CD4-positive, alpha-beta memory T cell (primary cell): Measurements from ENCODE around the gene GALNT5. TPM values are rescaled to one million over a fixed set of nuclear protein-coding genes. Genes with fewer than 3 reads are reported as not detected.

ENCODE experiments used
- CTCF ChIA-PET: fragments of 350-600 bp; sonication (Branson Sonifier 250); formaldehyde crosslinking; loops from one replicate; lab custom pipeline; 2021; ENCODE audit warnings: inconsistent platforms; ENCODE audit not compliant: partially characterized antibody; lab: Charles Lee
- POLR2A ChIA-PET: fragments of 350-600 bp; sonication (Branson Sonifier 250); formaldehyde crosslinking; loops from one replicate; lab custom pipeline; 2021; ENCODE audit not compliant: partially characterized antibody; lab: Charles Lee
- DNase-seq, 5 donors: peaks; one replicate each; pipeline versions ENCODE4 v3.0.0 to v3.0.0-alpha.2; 2020 to 2022; ENCODE audit warnings: mixed read lengths in 1 of 5
- H3K27ac ChIP-seq: one replicate; pipeline ENCODE4 v1.7.0; 2013; ENCODE audit warnings: low read depth, low read length
- H3K27me3 ChIP-seq: 2 replicates; pipeline ENCODE4 v1.7.0; 2013; ENCODE audit warnings: mild to moderate bottlenecking, low read length, moderate library complexity; ENCODE audit not compliant: insufficient read depth
- H3K36me3 ChIP-seq: 2 replicates; pipeline ENCODE4 v1.7.0; 2013; ENCODE audit warnings: mild to moderate bottlenecking, low read length, moderate library complexity; ENCODE audit not compliant: insufficient read depth
- H3K4me1 ChIP-seq: 2 replicates; pipeline ENCODE4 v1.7.0; 2013; ENCODE audit warnings: mild to moderate bottlenecking, low read length, moderate library complexity; ENCODE audit not compliant: insufficient read depth
- H3K4me3 ChIP-seq, 2 donors: one replicate each; pipeline ENCODE4 v1.7.0; 2013; ENCODE audit warnings: low read length in 2 of 2, mild to moderate bottlenecking in 1 of 2
- H3K9me3 ChIP-seq, 2 donors: one replicate each; pipeline ENCODE4 v1.7.0; 2013; ENCODE audit warnings: low read length in 2 of 2, control low read depth in 1 of 2; ENCODE audit not compliant: control insufficient read depth in 1 of 2
- H3K27ac Mint-ChIP-seq, 7 donors: one replicate each; pipeline ENCODE4 v1.8.0; 2020 to 2021; ENCODE audit warnings: mixed read lengths in 7 of 7, mild to moderate bottlenecking in 6 of 7, inconsistent platforms in 3 of 7, moderate library complexity in 3 of 7
- H3K27me3 Mint-ChIP-seq, 2 donors: one replicate each; pipeline ENCODE4 v1.8.0; 2020 to 2021; ENCODE audit warnings: mixed read lengths in 2 of 2
- H3K36me3 Mint-ChIP-seq, 2 donors: one replicate each; pipeline ENCODE4 v1.8.0; 2020 to 2021; ENCODE audit warnings: mixed read lengths in 2 of 2, inconsistent platforms in 1 of 2, mild to moderate bottlenecking in 1 of 2
- H3K4me1 Mint-ChIP-seq, 4 donors: one replicate each; pipeline ENCODE4 v1.8.0; 2020 to 2021; ENCODE audit warnings: mixed read lengths in 4 of 4, mild to moderate bottlenecking in 1 of 4
- H3K4me3 Mint-ChIP-seq, 8 donors: one replicate each; pipeline ENCODE4 v1.8.0; 2020 to 2021; ENCODE audit warnings: mixed read lengths in 8 of 8, mild to moderate bottlenecking in 7 of 8, moderate library complexity in 6 of 8, inconsistent platforms in 3 of 8
- H3K9me3 Mint-ChIP-seq, 8 donors: one replicate each; pipeline ENCODE4 v1.8.0; 2020 to 2021; ENCODE audit warnings: mixed read lengths in 8 of 8, mild to moderate bottlenecking in 5 of 8, inconsistent platforms in 3 of 8, moderate library complexity in 1 of 8
- intact Hi-C: fragments of 100-400 bp; cut with micrococcal nuclease; formaldehyde crosslinking; loops from one replicate; pipeline ENCODE4 v1.15.1; 2023
- polyA plus RNA-seq, 2 donors: library from polyadenylated mRNA; unstranded; fragments of 300-500 nt; fragmentation: Illumina TruSeq; gene quantifications; one replicate each; pipeline ENCODE4 v1.2.3, GENCODE V29; 2021
- total RNA-seq, 2 experiments: library from RNA; stranded (reverse); gene quantifications; one replicate each; pipeline ENCODE4 v1.2.3, GENCODE V29; 2021

Gene GALNT5
- total and polyA plus RNA-seq, 4 experiments from 2014 or later, result not detected

DNA sequence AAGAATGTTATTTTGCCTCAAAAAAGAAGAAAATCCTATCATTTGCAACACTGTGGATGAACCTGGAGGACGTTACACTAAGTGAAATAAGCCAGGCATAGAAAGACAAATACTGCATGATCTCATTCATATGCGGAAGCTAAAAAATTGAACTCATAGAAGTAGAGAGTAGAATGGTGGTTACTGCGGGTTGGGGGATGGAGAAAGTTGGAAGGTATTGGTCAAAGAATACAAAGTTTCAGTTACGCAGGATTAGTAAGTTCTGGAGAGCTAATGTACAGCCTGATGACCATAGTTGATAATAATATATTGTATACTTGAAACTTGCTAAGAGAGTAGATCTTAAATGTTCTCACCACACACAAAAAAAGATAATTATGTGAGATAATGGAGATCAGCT, 5.0 kb upstream of the GALNT5 start:
- Histone ChIP-seq H3K9me3 (no peaks in the 10 kb centered on the region), H3K36me3 (no peaks in the 10 kb centered on the region), H3K4me1 (no peaks in the 10 kb centered on the region), H3K27ac (no peak overlapping the region), H3K27me3 (no peaks in the 10 kb centered on the region), H3K4me3 (no peak overlapping the region)
- no peaks in the 10 kb centered on the region for H3K9me3 Mint-ChIP-seq
- H3K4me1 Mint-ChIP-seq, result peaks cover 0 to 2% (median 0%) of the 10 kb centered on the region in 4 donors
- POLR2A ChIA-PET, result no interaction called here
- no peak overlapping the region for H3K27ac Mint-ChIP-seq
- CTCF ChIA-PET, result no interaction called here
- H3K36me3 Mint-ChIP-seq, result no peaks in the 10 kb centered on the region
- DNase-seq, result no peak
- H3K27me3 Mint-ChIP-seq, result peaks cover 0 to 5% of the 10 kb centered on the region in 2 donors
- no peak overlapping the region for H3K4me3 Mint-ChIP-seq
- intact Hi-C loops, result no loop called here

DNA sequence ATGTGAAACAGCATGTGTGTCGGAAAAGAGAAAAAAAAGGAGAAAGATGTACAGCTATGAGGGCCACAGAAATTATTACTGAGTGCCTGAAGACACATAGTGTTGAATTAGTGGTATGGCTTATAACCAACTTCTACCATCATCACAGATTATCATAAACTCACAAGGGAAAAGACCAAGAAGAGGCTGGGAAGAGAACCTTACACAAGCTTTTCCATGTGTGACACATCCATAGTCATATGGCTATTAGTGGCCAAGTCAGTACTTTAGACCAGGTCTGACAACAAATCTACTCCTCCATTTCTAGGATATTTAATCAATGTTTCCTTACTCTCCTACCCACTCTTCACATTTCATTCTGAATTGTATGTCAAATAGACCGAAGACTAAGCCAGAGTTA, 3.5 kb upstream of the GALNT5 start:
- POLR2A ChIA-PET, result no interaction called here
- no peaks in the 10 kb centered on the region for H3K27me3 ChIP-seq
- H3K27ac ChIP-seq, result no peak overlapping the region
- no peak for DNase-seq
- Mint-ChIP-seq H3K4me3 (no peak overlapping the region), H3K4me1 (peaks cover 0 to 2% (median 0%) of the 10 kb centered on the region in 4 donors), H3K27me3 (peaks cover 0 to 5% of the 10 kb centered on the region in 2 donors), H3K27ac (no peak overlapping the region), H3K9me3 (no peaks in the 10 kb centered on the region), H3K36me3 (no peaks in the 10 kb centered on the region)
- CTCF ChIA-PET, result no interaction called here
- intact Hi-C loops, result no loop called here
- no peaks in the 10 kb centered on the region for H3K9me3 ChIP-seq
- H3K4me3 ChIP-seq, result no peak overlapping the region
- no peaks in the 10 kb centered on the region for H3K36me3 ChIP-seq
- no peaks in the 10 kb centered on the region for H3K4me1 ChIP-seq

DNA sequence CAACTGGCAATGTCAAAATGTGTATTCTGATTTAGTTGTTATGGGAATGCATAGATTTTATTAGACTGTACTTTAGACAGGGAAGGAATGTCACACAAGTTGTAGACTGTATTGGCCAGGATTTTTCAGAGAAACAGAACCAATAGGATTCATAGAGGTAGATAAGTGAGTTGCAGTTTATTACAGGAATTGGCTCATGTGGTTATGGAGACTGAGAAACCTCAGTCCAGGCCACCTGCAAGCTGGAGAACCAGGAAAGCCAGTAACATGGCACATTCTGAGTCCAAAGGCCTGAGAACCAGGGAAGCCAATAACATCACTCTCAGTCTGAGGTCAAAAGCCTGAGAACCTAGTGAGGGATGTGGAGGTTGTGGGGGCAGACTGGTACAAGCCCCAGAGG, 1.8 kb upstream of the GALNT5 start:
- intact Hi-C loops, result no loop called here
- CTCF ChIA-PET, result no interaction called here
- POLR2A ChIA-PET, result no interaction called here

DNA sequence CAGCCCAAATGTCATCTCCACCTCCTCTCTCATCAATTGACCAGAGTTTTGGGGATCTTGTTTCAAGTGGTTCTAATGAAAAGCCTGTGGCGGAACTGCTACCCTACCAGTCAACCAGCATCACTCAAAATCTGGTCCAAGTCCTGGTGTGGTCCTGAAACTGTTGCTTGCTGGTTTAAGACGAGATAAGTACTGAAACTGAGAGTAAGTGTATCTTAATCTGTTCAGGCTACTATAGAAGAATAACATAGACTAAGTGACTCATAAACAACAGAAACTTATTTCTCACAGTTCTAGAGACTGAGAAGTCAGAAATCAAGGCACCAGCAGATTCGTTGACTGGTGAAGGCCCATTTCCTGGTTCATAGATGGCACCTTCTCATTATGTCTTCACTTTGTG, 879 bp upstream of the GALNT5 start:
- Histone ChIP-seq H3K36me3 (no peaks in the 10 kb centered on the region), H3K4me3 (no peak overlapping the region), H3K27me3 (no peaks in the 10 kb centered on the region), H3K27ac (no peak overlapping the region), H3K9me3 (no peaks in the 10 kb centered on the region), H3K4me1 (no peaks in the 10 kb centered on the region)
- H3K4me3 Mint-ChIP-seq, result no peak overlapping the region
- POLR2A ChIA-PET, result no interaction called here
- no peaks in the 10 kb centered on the region for H3K9me3 Mint-ChIP-seq
- H3K4me1 Mint-ChIP-seq, result peaks cover 7 to 13% (median 9%) of the 10 kb centered on the region in 4 donors
- peaks cover 0 to 3% of the 10 kb centered on the region in 2 donors for H3K27me3 Mint-ChIP-seq
- CTCF ChIA-PET, result no interaction called here
- DNase-seq, result no peak
- no peak overlapping the region for H3K27ac Mint-ChIP-seq
- intact Hi-C loops, result no loop called here
- H3K36me3 Mint-ChIP-seq, result no peaks in the 10 kb centered on the region

More for the DNA sequence above, 1.8 kb upstream of the GALNT5 start:
- no peaks in the 10 kb centered on the region for H3K36me3 ChIP-seq
- peaks cover 1 to 5% (median 4%) of the 10 kb centered on the region in 4 donors for H3K4me1 Mint-ChIP-seq
- H3K9me3 Mint-ChIP-seq, result no peaks in the 10 kb centered on the region
- DNase-seq, result no peak
- no peaks in the 10 kb centered on the region for H3K9me3 ChIP-seq
- no peaks in the 10 kb centered on the region for H3K36me3 Mint-ChIP-seq
- H3K27me3 ChIP-seq, result no peaks in the 10 kb centered on the region
- no peak overlapping the region for H3K4me3 ChIP-seq
- peaks cover 0 to 4% of the 10 kb centered on the region in 2 donors for H3K27me3 Mint-ChIP-seq
- no peak overlapping the region for H3K27ac Mint-ChIP-seq
- no peak overlapping the region for H3K4me3 Mint-ChIP-seq
- no peaks in the 10 kb centered on the region for H3K4me1 ChIP-seq
- H3K27ac ChIP-seq, result no peak overlapping the region

- Mint-ChIP-seq H3K4me3 (no peak overlapping the region), H3K36me3 (no peaks in the 10 kb centered on the region), H3K27ac (no peak overlapping the region), H3K27me3 (no peaks in the 10 kb centered on the region), H3K9me3 (no peaks in the 10 kb centered on the region), H3K4me1 (peaks cover 7 to 13% (median 9%) of the 10 kb centered on the region in 4 donors)
- no peak for DNase-seq
- CTCF ChIA-PET, result no interaction called here
- Histone ChIP-seq H3K4me1 (no peaks in the 10 kb centered on the region), H3K27ac (no peak overlapping the region), H3K9me3 (no peaks in the 10 kb centered on the region), H3K27me3 (no peaks in the 10 kb centered on the region), H3K4me3 (no peak overlapping the region), H3K36me3 (no peaks in the 10 kb centered on the region)
- POLR2A ChIA-PET, result no interaction called here
- intact Hi-C loops, result no loop called here
These were observed 1.2 kb downstream of the GALNT5 start for GRCh38 chr2:157258520-157259326.

- POLR2A ChIA-PET, result no interaction called here
- no peaks in the 10 kb centered on the region for H3K27me3 Mint-ChIP-seq
- Histone ChIP-seq H3K27ac (no peak overlapping the region), H3K36me3 (no peaks in the 10 kb centered on the region), H3K4me3 (no peak overlapping the region), H3K27me3 (no peaks in the 10 kb centered on the region), H3K4me1 (no peaks in the 10 kb centered on the region), H3K9me3 (no peaks in the 10 kb centered on the region)
- peaks cover 7 to 13% (median 9%) of the 10 kb centered on the region in 4 donors for H3K4me1 Mint-ChIP-seq
- intact Hi-C loops, result no loop called here
- DNase-seq, result no peak
- H3K27ac Mint-ChIP-seq, result no peak overlapping the region
- H3K4me3 Mint-ChIP-seq, result no peak overlapping the region
- CTCF ChIA-PET, result no interaction called here
- H3K9me3 Mint-ChIP-seq, result no peaks in the 10 kb centered on the region
- no peaks in the 10 kb centered on the region for H3K36me3 Mint-ChIP-seq
These were observed 1.9 kb downstream of the GALNT5 start for GRCh38 chr2:157259386-157259785.

- H3K9me3 ChIP-seq, result no peaks in the 10 kb centered on the region
- ChIA-PET CTCF (interaction anchor here (1.4 kb wide), 1 partner anchor 42 kb away, joined by 3 read pairs; no protein-coding TSS in a partner anchor), POLR2A (no interaction called here)
- Mint-ChIP-seq H3K27ac (no peak overlapping the region), H3K9me3 (no peaks in the 10 kb centered on the region), H3K4me3 (no peak overlapping the region), H3K27me3 (no peaks in the 10 kb centered on the region), H3K4me1 (peaks cover 7 to 13% (median 9%) of the 10 kb centered on the region in 4 donors), H3K36me3 (no peaks in the 10 kb centered on the region)
- no peak for DNase-seq
- no peaks in the 10 kb centered on the region for H3K36me3 ChIP-seq
- no peak overlapping the region for H3K27ac ChIP-seq
- H3K27me3 ChIP-seq, result no peaks in the 10 kb centered on the region
- H3K4me3 ChIP-seq, result no peak overlapping the region
- intact Hi-C loops, result no loop called here
- H3K4me1 ChIP-seq, result no peaks in the 10 kb centered on the region
These were observed 2.5 kb downstream of the GALNT5 start for GRCh38 chr2:157259960-157260359.
